GM21717 (cell line): ENCODE results near the gene CSRNP3.

Experiments
- ATAC-seq: cut with Tn5 transposase; IDR thresholded peaks from one replicate; pipeline ENCODE4 v1.9.1; 2021; ENCODE audit warnings: mild to moderate bottlenecking, moderate library complexity; ENCODE audit not compliant: unreplicated experiment

CSRNP3 gene

DNA sequence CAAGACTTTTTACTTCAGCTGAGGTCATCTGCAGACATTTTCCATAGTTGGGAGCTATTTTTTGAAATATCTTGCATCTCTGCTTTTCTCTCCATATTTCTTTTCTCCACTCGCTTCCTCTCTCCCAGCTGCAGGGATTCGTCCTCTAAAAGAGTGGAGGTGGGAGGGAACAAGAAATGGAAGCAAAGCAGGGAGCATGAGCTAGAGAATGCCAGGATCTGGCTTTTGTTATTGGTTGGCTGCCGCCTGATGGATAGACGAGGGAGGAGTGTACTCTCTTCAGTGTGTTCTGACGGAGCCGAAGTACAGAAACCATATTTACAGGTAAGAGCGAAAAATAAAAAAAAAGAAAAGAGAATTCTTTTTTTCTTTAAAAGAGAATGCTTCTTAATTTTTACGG lies at the start of gene CSRNP3:
Gene CSRNP3 (plus strand): TSS at position 282 of the 400 bp plus-strand sequence. CDS start 125,368 bp downstream, outside the sequence.
- no peak for ATAC-seq

GRCh38 chr2:165420231-165420630 lies 49.3 kb upstream of the CSRNP3 start:
- no peak for ATAC-seq

DNA sequence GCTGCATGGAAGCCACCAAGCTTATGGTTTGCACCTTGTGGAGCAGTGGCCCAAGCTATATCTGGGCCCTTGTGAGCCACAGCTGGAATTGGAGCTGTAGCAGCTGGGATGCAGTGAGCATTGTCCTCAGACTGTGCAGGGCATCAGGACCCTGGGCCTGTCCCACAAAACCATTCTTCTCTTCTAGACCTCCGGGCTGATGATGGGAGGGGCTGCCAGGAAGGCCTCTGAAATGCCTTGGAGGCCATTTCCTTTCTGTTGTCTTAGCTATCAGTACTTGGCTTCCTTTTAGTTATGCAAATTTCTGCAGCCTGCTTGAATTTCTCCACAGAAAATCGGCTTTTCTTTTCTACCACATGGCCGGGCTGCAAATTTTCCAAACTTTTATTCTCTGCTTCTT lies 46.4 kb upstream of the CSRNP3 start:
- no peak for ATAC-seq

GRCh38 chr2:165425556-165425955 lies 43.9 kb upstream of the CSRNP3 start:
- ATAC-seq, result no peak

- ATAC-seq, result no peak
These were observed 41.8 kb upstream of the CSRNP3 start for GRCh38 chr2:165427686-165428085.

GRCh38 chr2:165428926-165429325 lies 40.6 kb upstream of the CSRNP3 start:
- ATAC-seq, result no peak

DNA sequence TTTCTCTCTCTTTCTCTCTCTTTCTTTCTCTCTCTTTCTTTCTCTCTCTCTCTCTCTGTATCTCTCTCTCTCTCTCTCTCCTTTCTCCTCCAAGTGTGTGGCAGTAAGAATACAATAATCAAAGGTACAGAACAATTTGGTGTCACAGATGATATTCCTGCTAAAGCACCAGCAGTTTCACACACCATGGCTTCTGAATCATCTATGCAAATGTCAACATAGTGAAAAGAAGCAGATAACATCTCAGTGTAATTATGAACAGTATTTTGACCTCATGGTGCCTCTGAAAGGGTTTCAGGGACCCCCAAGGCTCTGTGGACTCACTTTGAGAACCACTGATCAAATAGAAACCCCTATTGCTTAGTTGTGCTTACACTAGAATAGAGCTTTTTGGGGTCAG lies 38.5 kb upstream of the CSRNP3 start:
- ATAC-seq, result no peak

- no peak for ATAC-seq
These were observed 37.1 kb upstream of the CSRNP3 start for GRCh38 chr2:165432234-165432966.

- ATAC-seq, result no peak
These were observed 34.5 kb upstream of the CSRNP3 start for GRCh38 chr2:165434865-165435496.

- ATAC-seq, result no peak
These were observed 33.9 kb upstream of the CSRNP3 start for GRCh38 chr2:165435611-165436010.

DNA sequence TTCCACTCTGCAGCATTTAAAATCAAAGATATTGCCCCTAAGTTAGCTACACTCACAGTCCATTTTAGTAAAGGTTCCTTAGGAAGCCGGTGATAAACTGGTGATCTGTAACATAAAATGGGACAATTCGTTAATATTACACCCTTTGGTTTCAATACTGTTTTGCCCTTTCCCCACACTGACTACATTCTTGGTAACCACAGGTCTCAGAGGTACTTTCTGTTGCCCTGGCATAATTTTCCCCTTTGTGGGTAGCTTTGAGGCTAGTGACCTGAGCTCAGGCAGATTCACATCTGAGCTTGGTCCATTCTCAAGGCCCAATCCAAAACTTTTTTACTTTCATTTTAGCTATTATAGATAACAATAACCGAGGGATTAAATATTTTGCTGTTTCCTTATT lies 32.9 kb upstream of the CSRNP3 start:
- no peak for ATAC-seq

DNA sequence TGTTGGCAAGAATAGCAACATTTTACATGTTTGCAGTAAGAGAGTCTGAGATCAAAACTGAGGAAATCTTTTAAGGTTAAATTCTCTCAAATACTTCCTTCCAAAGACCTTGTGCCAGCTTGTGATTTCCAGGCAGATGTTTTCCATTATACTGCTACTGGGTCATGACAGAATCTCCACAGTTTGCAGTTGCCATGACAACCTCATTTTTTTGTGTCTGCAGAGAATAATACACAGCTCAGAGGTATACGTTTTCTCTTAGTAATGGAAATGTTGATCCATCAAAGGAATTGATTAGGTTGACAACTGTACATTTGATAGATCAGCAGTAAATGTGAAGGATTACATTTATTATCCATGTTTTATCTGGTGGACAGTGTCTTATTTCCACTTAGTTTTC lies 29.1 kb upstream of the CSRNP3 start:
- no peak for ATAC-seq

DNA sequence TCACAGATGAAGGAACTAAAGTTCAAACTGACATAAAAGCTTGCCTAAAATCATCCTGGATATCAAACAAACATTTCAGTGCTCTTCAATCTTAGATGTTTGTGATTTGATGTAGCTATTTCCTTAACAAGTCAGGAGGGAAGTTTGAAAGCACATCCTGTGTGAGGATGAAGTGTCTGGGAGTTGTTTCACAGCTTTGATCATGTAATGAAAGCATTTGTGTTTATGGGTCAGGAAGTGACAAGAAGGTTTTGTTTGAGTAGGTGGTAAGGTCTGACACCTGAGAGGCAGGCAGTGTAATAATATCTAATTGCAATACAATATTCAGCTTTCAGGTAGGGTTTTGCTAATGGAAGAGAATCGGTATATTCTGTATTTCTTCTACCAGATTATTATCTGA lies 26.0 kb upstream of the CSRNP3 start:
- ATAC-seq, result no peak

DNA sequence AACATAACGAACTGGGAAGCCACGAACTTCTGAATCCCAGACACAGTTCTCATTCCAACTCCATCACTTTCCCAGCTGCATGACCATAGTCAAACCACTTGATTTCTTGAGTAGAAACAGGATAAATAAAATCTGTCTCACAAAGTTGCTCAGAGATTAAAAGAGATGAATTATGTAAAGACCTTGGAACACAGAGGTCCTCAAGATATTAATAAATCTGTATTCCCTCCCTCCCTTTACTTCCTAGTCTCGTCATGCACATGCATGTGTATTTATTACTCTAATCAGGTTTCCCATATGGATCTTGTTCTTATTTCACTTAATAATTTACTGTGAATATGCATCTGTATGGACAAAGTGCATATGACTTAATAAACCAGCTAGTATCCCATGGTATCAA lies 21.1 kb upstream of the CSRNP3 start:
- ATAC-seq, result no peak

- ATAC-seq, result no peak
These were observed 19.3 kb upstream of the CSRNP3 start for GRCh38 chr2:165450156-165450555.

- no peak for ATAC-seq
These were observed 17.2 kb upstream of the CSRNP3 start for GRCh38 chr2:165452327-165452726.

DNA sequence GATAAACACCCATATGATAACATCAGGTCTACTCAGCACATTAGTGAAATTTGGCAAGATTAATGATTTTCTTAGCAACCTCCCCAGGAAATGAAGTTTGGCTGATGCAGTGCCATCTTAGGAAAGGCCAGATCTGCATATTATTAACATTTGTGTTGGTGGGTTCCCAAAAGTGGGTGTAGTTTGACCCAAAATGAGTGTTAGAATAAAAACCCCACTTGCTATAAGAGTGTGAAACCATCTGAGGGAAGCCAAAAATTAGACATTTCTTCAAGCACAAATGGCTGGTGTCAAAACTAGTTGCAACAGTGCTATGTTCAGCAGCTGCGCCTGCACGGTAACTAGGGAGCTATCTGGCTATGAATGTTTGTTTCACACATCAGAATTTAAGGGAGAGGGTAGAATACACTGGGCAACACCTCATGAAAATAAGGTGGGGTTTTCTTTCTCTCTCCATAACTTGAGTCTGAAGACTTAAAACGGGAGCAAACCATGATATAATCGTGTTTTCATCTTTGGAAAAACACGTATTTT lies 15.9 kb upstream of the CSRNP3 start:
- ATAC-seq, result no peak

- no peak for ATAC-seq
These were observed 14.6 kb upstream of the CSRNP3 start for GRCh38 chr2:165454905-165455304.

DNA sequence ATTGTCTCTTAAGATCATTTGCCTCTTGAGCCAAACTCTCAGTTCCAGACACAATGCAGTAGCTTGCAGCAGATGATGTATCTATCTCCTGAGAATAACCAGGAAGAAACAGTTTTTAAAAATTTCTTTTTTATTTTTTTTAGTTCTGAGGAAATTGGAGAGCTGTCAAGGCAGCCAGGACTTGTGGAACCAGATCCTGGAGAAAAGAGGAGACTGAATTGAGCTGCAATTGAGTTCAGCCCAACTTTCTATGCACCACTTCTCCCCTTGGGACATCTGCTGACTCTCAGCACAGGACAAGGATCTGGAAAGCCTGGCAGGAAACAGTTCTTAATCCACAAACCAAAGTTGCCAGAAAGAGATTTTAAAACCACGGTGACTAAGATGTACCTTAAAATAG lies 13.5 kb upstream of the CSRNP3 start:
- ATAC-seq, result no peak

DNA sequence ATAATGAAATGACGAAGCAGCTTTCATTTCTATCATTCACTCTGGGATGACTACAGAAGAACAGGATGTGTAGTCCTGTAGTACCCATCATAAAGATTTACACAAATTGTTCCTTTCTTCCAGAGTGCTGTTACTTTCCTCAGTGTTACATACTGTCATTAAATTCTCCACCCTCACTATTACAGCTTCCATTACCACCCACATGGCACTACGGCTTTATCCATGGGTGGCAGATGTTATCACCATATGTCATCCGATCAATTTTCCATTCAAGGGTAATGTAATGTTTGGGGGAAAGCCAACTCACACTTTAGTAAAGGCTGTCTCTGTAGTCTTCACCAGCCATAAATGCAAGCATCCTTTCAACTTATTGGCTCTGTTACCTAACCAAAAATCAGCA lies 7.1 kb upstream of the CSRNP3 start:
- ATAC-seq, result no peak

- no peak for ATAC-seq
These were observed 3.1 kb upstream of the CSRNP3 start for GRCh38 chr2:165466386-165466785.

- ATAC-seq, result no peak
These were observed 1.6 kb upstream of the CSRNP3 start for GRCh38 chr2:165467921-165468320.
